Stimulated activated CD4-positive, alpha-beta T cell treated with anti-CD3 and anti-CD28 coated beads, Interleukin-15, amount 100 ng/mL, for 1 hour (primary cell): ENCODE measurements around the gene EMID1.
A peak's percentile ranks its signal among the peaks of the same experiment; 100 is the strongest.

Source experiments
- DNase-seq, 2 donors: peaks; one replicate each; pipeline ENCODE4 v3.0.0-alpha.2; 2020; ENCODE audit warnings: low read depth in 1 of 2, low spot score in 1 of 2

EMID1 gene

DNA sequence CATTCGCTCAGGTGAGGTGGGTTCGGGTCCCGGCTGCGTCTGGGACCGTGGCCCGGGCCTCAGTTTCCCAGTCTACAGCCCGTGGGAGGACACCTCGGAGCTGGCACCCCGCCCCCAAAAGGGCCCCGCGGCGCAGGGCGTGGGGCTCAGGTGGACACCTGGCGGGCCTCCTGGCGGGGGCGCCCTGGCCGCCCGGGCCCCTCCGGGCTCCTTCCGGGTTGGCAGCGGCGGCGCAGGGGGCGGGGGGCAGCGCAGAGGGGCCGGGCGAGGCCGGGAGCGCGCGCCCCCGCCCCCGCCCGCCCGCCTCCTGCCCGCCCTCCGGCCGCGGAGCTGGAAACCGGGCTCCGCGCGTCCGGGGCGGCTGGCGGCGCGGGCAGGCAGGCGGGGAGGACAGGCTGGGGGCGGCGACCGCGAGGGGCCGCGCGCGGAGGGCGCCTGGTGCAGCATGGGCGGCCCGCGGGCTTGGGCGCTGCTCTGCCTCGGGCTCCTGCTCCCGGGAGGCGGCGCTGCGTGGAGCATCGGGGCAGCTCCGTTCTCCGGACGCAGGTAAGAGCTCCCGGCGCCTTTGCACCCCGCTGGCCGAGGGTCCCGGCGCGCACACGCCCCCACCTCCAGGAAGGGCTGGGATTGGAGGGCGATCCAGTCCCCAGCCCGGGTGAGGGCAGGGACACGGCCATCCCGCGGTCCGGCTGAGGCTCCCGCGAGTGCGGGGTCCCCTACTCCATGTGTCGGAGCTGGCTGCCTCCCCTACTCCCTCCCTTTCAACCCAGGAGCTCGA, at the start of gene EMID1:
Gene EMID1, plus strand, starts transcription at position 303 of the 778 bp plus-strand sequence. Its CDS starts 143 bp downstream, at position 446.
- DNase-seq: peak in 1 of 2 donors; percentile 12

DNA sequence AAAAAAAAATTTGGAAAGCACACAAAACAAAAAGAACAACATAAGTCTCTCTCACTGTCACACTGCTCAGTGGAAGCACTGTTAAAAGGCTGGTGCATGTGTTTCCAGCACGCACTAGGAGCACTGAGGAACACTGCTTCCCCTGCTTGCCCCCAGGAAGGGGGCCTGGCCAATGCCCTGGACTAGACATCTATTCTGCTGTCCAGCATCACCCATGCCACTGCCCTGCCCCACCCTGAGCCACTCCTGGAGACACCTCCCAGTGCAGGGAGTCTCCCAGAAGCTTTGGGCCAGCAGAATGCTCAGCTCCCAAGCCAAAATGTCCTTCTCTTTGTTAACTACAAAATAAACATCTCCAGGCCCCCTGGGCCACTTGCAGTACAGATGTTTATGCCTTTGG, 49.7 kb upstream of the EMID1 start:
- DNase-seq: no peak

DNA sequence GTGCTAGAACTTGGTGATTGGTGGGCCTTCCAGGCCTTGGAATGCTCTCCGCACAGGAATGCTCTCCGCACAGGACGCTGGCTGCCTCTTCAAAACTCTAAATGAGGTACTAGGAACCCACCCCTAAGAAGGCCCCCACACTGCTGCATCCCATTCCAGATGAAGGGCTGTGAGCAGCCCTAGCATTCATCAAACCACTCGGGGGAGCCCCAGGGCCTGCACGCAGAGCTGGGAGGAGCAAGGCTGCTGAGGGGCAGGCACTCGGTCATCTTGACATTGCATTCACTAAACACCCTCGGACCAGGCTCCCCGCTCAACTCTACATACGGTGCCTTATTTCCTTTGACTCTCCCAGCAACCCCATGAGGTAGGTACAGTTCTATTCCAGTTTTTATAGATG, 49.2 kb upstream of the EMID1 start:
- DNase-seq: no peak

- DNase-seq: no peak
Measured at GRCh38 chr22:29157759-29158535, 47.7 kb upstream of the EMID1 start.

- DNase-seq: no peak
Measured at GRCh38 chr22:29158546-29158945, 47.1 kb upstream of the EMID1 start.

GRCh38 chr22:29163808-29164207, 41.9 kb upstream of the EMID1 start:
- DNase-seq: no peak

DNA sequence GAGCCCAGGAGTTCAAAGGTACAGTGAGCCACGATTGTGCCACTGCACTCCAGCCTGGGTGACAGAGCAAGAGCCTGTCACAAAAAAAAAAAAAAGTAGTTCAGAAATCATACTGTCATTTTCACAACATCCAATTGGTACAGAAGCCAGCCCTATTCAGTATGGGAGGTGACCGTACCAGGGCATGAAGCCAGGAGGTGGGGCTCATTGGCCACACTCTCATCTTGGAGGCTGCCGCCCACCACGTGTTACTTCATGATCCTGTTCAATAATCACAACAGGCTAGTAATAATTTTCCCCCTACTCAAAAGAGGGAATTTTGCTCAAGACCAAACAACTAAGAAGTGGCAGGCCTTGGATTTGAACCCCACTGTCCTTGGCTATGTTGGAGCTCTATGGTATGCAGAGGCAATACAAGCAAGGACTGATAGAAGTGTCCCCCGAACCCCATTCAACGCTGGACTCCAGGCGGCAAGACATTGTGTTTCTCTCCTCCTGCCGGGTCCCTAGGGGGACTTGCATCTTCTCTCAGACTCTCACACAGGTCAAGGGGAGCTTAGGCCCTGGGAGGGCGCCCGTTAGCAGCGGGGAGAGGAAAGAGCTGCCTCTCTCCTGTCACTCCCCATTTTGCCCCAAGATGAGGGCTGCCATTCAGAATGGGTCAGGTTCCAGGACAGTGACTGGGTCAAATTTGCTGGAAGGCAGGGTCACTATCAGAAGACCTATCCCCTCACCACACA, 40.2 kb upstream of the EMID1 start:
- DNase-seq: no peak

DNA sequence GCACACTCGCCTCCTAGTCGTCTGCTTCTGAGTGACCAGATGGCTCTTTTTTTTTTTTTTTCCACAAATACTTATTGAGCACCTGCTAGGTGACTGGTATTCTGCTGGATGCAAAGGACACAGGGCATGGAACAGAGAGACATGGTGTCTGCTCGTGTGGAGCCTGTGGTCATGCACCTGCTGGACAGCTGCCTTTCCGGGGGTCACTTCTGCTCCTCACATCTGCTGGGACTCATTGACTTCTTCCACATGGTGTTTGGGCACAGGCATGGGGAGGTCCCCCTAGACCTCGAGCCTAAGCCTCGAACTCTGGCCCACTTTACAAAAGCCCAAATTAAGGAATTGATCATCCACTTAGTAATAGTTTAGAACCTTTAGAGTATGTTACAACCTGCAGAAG, 39.5 kb upstream of the EMID1 start:
- no peak for DNase-seq

GRCh38 chr22:29167032-29167911, 38.4 kb upstream of the EMID1 start:
- no peak for DNase-seq

- DNase-seq: no peak
Measured at GRCh38 chr22:29171721-29172120, 34.0 kb upstream of the EMID1 start.

DNA sequence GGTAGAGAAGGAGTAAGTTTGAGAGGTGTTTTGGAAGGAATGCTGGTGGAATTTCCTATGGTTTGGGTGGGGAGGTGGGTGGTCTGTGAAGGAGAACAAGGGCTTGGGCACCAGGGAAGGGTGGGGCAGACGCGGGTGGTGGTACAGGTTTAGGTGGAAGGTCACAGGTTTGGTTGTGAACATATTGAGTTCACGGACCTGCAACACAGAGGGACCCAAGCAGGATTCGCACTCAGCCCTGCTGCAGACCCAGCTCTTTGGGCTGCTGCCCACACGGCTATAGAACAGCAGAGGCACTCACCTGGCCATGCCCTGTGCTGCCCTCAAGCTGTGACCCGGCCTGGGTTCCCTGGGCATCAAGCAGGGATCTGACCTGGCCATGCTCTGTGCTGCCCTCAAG, 33.5 kb upstream of the EMID1 start:
- no peak for DNase-seq

GRCh38 chr22:29175312-29175835, 30.3 kb upstream of the EMID1 start:
- DNase-seq: no peak

GRCh38 chr22:29183971-29184848, 21.5 kb upstream of the EMID1 start:
- no peak for DNase-seq

- DNase-seq: no peak
Measured at GRCh38 chr22:29184849-29185490, 20.7 kb upstream of the EMID1 start.

GRCh38 chr22:29186302-29186701, 19.4 kb upstream of the EMID1 start:
- DNase-seq: no peak

- no peak for DNase-seq
Measured at GRCh38 chr22:29187831-29188230, 17.9 kb upstream of the EMID1 start.

DNA sequence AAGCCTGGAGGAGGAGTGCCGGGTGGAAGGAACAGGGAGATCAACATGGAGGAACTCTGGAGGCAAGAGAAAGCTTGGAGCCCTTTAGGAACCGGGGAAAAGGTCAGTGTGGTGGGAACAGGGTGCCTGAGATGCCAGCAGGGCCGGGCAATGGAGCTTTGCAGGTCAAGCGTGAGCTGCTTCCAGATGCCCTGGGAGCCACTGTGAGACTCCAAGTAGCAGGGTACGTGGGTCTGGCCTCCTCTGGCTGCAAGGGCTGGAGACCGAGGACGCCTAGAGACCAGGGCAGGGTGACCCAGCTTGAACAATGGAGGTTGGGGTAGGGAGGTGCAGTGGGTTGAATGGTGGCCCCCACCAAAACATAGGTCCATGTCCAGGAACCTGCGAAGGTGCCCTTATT, 15.6 kb upstream of the EMID1 start:
- DNase-seq: no peak

DNA sequence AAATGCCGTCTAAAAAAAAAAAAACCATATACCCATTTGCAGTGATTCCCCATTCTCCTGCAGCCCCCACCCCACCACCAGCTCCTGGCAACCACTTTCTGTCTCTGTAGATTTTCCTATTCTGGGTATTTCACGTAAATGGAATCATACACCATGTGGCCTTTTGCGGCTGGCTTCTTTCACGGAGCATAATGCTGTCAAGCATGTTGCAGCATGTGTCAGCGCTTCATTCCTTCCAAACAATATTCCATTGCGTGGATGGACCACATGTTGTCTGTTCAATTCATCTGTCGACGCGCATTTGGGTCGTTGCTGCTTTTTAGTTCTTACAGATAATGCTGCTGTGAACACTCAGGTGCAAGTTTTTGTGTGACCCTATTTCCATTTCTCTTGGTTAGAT, 14.8 kb upstream of the EMID1 start:
- DNase-seq: no peak

DNA sequence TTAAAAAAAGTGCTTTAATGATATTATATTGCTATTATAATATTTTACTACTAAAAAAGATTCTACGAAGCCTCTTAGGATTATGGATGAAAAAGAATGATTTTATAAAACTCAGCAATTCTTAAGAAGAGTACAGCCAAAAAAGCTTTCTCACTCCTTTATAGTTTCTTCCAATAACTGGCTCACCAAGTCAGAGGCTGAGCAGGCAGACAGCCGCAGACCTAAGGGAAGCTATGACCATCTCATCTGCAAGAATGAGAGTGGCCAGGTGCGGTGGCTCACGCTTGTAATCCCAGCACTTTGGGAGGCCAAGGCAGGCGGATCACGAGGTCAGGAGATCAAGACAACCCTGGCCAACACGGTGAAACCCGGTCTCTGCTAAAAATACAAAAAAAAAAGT, 12.7 kb upstream of the EMID1 start:
- no peak for DNase-seq
